ENCODE data around the gene PPP5C.
A peak's percentile ranks its signal among the peaks of the same experiment; 100 is the strongest.

PPP5C gene

DNA sequence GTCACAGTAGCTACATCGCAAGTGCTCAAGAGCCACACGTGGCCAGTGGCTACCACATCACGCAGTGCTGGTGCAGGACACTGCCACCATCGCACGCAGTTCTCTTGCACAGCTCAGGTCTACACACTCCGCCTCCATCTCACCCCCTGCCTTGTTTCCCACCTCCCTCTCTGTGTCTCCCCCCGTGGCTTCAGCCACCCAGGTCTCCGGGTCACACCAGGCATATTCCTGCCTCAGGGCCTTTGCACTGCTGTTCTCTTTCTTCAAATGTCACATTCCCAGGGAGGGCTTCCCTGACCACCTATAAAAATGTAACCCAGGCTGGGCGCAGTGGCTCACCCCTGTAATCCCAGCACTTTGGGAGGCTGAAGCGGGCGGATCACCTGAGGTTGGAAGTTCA lies 55.8 kb downstream of the PPP5C start:
- Histone ChIP-seq H3K9me3 (ENCODE audit: low read depth, low read length) (no peaks in the 10 kb centered on the region), H3K9ac (ENCODE audit: insufficient read length) (no peak overlapping the region), H3K27ac (no peak overlapping the region), H3K4me3 (peak overlapping the region; percentile 53; the same call in 1 of the 2 replicates), H3K36me3 (ENCODE audit: insufficient read depth, low read length) (no peaks in the 10 kb centered on the region)
- no peak for DNase-seq (ENCODE audit: low read depth, low spot score)
- TF ChIP-seq FOXP2 (optimal IDR thresholded peaks at IDR 0.05; ENCODE audit: control extremely low read depth, extremely low read length, insufficient read depth), result no peak
- TF ChIP-seq POLR2AphosphoS5 (IDR thresholded peaks at IDR 0.05; ENCODE audit: borderline replicate concordance, low read depth, low read length), result no peak
- no peak for TF ChIP-seq EZH2 (IDR thresholded peaks at IDR 0.05)

DNA sequence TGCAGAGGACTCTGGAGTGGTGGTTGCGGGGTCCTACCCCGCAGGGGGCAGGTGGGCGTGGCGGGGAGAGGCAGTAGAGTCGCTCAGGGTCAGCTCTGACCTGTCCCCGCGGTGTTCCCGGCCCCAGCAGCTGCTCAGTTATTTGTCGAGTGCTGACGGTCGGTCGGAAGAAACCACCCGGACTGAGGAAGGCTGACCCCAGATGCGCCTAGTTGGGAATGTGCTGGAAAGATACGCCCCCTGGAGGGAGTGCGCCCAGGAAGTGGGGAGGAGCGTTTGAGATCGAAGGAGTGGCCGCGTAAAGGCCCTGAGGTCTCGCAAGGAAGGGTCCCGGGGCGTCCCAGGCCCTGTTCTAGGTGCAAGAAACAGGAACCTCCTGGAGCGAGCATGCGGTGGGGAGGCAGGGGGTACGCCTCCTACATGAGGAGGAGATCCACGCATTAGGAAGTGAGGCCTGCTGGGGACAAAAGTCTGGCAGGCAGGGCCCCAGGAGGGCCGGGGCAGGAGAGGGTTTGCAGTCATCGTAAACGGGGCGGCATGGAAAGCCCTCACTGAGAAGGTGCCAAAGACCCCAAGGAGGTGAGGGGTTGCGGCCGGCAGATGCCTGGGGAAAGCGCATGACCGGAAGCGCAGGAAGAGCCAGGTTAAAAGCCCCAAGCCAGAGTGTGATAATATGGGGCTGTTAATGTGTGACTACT lies 57.3 kb downstream of the PPP5C start:
- peak overlapping the region; percentile 64 for H3K9ac ChIP-seq (ENCODE audit: insufficient read length)
- no peak for DNase-seq (ENCODE audit: low read depth, low spot score)
- H3K36me3 ChIP-seq (ENCODE audit: insufficient read depth, low read length), result no peaks in the 10 kb centered on the region
- TF ChIP-seq EZH2 (IDR thresholded peaks at IDR 0.05) (no peak), FOXP2 (optimal IDR thresholded peaks at IDR 0.05; ENCODE audit: control extremely low read depth, extremely low read length, insufficient read depth) (no peak), POLR2AphosphoS5 (IDR thresholded peaks at IDR 0.05; ENCODE audit: borderline replicate concordance, low read depth, low read length) (peak; percentile 44; the same call in 1 of the 2 replicates)
- peak overlapping the region; percentile 74 for H3K4me3 ChIP-seq
- H3K27ac ChIP-seq, result peak overlapping the region; percentile 72
- no peaks in the 10 kb centered on the region for H3K9me3 ChIP-seq (ENCODE audit: low read depth, low read length)

DNA sequence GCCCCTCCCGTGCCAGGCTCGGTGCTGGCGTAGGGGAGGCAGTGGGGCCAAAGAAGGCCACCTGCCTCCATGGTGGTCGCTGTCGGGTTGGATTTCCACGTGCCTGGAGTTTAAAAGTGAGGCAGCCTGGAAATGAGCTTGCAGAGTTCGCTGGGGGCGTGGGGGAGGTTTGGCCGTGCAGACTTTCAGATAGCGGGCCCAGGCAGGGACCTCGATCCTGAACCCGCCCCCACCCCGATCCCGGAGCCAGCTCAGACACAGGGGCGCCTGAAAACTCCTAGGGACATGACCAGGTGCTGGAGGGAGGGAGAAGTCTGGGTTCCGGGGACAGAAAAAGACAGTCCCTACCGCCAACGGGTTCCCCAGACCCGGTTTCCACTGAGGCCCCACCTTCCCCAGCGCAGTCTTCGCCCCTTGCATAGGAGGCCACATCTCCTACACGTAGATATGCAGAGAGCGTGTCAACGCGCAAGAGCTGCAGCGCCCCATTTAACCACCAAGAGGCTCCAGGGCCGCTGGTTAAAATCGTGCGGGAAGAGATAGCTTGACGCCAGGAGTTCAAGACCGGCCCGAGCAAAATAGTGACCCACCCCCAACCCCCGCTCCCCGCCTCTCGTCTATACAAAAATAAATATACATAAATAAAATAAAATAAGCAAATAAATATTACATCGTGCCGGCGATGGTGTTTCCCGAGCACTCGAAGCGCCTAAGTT lies 58.0 kb downstream of the PPP5C start:
- Histone ChIP-seq H3K36me3 (ENCODE audit: insufficient read depth, low read length) (no peaks in the 10 kb centered on the region), H3K27ac (peak overlapping the region; percentile 72), H3K9me3 (ENCODE audit: low read depth, low read length) (no peaks in the 10 kb centered on the region), H3K9ac (ENCODE audit: insufficient read length) (peak overlapping the region; percentile 64), H3K4me3 (peak overlapping the region; percentile 74)
- no peak for TF ChIP-seq FOXP2 (optimal IDR thresholded peaks at IDR 0.05; ENCODE audit: control extremely low read depth, extremely low read length, insufficient read depth)
- TF ChIP-seq POLR2AphosphoS5 (IDR thresholded peaks at IDR 0.05; ENCODE audit: borderline replicate concordance, low read depth, low read length), result no peak; the same call in 1 of the 2 replicates
- no peak for TF ChIP-seq EZH2 (IDR thresholded peaks at IDR 0.05)
- no peak for DNase-seq (ENCODE audit: low read depth, low spot score)

DNA sequence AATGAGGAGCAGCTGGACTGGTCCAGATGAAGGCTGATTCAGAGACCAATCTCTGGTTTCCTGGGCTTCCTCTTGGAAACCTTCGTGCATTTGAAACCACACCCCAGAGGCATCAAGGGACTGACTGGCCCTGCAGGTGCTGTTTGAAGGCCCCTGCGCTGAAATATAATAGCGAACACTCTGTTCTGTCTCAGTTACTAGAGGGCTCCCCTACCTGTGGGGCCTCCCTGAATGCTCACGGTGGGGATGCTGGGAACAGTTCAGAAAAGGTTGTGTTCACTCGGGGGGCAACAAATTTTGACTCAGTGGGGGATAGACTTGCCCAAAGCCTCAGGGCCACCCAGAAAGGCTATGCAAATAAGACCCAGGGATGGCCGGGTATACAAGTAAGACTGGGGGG lies 60.1 kb downstream of the PPP5C start:
- Histone ChIP-seq H3K36me3 (ENCODE audit: insufficient read depth, low read length) (peaks cover 15% of the 10 kb centered on the region), H3K4me3 (no peak overlapping the region), H3K27ac (0 out of 2 replicates have a peak overlapping the region, but pooled peaks have one; percentile 91), H3K9ac (ENCODE audit: insufficient read length) (no peak overlapping the region), H3K9me3 (ENCODE audit: low read depth, low read length) (no peaks in the 10 kb centered on the region)
- no peak for DNase-seq (ENCODE audit: low read depth, low spot score)
- TF ChIP-seq POLR2AphosphoS5 (IDR thresholded peaks at IDR 0.05; ENCODE audit: borderline replicate concordance, low read depth, low read length) (no peak), FOXP2 (optimal IDR thresholded peaks at IDR 0.05; ENCODE audit: control extremely low read depth, extremely low read length, insufficient read depth) (no peak), EZH2 (IDR thresholded peaks at IDR 0.05) (no peak)

DNA sequence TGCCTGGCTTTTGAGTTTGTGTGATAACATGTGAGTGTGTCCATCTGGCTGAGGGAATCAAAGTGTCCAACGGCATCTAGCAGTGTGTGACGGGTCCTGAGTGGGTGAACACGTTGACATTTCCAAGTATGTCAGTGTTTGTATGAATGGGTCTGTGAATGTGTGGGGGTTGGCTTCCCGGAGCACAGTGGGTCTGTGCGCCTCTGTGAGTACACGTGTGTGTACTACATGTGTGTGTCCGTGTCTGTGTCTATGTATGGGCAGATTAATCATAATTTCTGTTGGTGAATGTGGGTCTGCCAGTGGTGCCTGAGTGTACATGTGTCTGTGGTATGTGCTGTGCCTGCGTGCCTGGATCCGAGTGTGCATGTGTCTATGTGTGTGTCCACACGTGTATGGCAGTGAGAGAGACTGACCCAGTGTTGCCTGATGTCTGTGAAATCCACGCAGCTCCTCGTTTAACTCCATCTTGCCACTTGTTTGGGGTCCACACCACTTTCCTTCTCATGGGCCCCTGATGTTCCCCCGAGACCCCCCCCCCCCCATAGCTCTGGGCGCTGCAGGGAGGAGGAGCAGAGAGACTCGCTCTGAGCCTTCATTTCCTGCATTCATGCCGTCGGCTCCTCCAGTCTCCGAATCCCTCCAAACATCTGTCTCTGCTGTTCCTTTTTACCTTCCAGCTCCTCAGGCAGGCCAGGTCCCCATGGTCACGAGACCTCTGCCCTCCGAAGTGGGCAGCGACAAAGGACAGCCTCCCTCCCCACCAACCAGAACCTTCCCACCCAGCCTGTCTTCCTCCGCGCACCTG lies 61.2 kb downstream of the PPP5C start:
- TF ChIP-seq POLR2AphosphoS5 (IDR thresholded peaks at IDR 0.05; ENCODE audit: borderline replicate concordance, low read depth, low read length) (peak; percentile 46; the same call in 1 of the 2 replicates), FOXP2 (optimal IDR thresholded peaks at IDR 0.05; ENCODE audit: control extremely low read depth, extremely low read length, insufficient read depth) (no peak)
- H3K9ac ChIP-seq (ENCODE audit: insufficient read length), result peak overlapping the region; percentile 49
- H3K36me3 ChIP-seq (ENCODE audit: insufficient read depth, low read length), result peaks cover 15% of the 10 kb centered on the region
- peak overlapping the region; percentile 80 for H3K4me3 ChIP-seq
- no peaks in the 10 kb centered on the region for H3K9me3 ChIP-seq (ENCODE audit: low read depth, low read length)
- DNase-seq (ENCODE audit: low read depth, low spot score), result no peak
- peak overlapping the region; percentile 91 for H3K27ac ChIP-seq

DNA sequence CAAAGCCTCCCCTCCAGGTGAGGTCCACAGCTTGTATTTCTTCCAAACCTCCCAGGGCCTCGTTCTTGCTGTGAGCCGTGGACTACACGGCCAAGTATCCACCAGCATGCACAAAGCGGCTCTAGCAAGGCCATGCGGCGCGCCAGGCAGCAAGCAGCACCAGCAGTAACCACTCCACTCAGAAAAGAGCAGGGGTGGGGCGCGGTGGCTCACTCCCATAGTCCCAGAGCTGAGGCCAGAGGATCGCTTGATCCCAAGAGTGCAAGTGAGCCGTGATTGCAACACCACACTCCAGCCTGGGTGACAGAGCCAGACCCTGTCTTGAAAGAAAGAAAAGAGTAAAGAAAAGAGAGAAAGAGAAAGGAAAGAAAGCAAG lies 61.8 kb downstream of the PPP5C start:
- Histone ChIP-seq H3K9ac (ENCODE audit: insufficient read length) (peak overlapping the region; percentile 49), H3K4me3 (peak overlapping the region; percentile 80), H3K36me3 (ENCODE audit: insufficient read depth, low read length) (peaks cover 15% of the 10 kb centered on the region), H3K9me3 (ENCODE audit: low read depth, low read length) (no peaks in the 10 kb centered on the region), H3K27ac (peak overlapping the region; percentile 91)
- TF ChIP-seq FOXP2 (optimal IDR thresholded peaks at IDR 0.05; ENCODE audit: control extremely low read depth, extremely low read length, insufficient read depth), result no peak
- peak; percentile 35; the same call in 1 of the 2 replicates for TF ChIP-seq POLR2AphosphoS5 (IDR thresholded peaks at IDR 0.05; ENCODE audit: borderline replicate concordance, low read depth, low read length)
- TF ChIP-seq EZH2 (IDR thresholded peaks at IDR 0.05), result no peak
- no peak for DNase-seq (ENCODE audit: low read depth, low spot score)

DNA sequence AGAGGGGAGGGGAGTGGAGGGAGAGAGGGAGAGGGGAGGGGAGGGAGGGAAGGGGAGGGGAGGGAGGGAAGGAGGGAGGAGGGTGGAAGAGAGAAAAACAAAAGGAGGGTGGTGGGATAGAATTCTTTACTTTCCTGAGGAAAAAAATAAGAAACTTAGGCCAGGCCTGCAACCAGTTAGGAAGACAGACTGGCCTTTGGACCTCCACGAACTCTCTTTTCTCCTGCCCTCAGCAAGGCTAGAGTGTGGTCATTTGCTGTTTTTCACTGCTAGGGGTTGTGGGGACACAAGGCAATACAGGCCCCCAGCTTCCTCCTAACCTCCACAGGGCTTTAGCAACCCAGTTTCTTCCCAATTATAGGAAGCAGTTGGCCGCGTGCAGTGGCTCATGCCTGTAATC lies 62.3 kb downstream of the PPP5C start:
- DNase-seq (ENCODE audit: low read depth, low spot score), result no peak
- peak overlapping the region; percentile 82 for H3K27ac ChIP-seq
- peaks cover 15% of the 10 kb centered on the region for H3K36me3 ChIP-seq (ENCODE audit: insufficient read depth, low read length)
- H3K9ac ChIP-seq (ENCODE audit: insufficient read length), result no peak overlapping the region
- H3K4me3 ChIP-seq, result peak overlapping the region; percentile 42; the same call in 1 of the 2 replicates
- TF ChIP-seq EZH2 (IDR thresholded peaks at IDR 0.05), result no peak
- no peak for TF ChIP-seq FOXP2 (optimal IDR thresholded peaks at IDR 0.05; ENCODE audit: control extremely low read depth, extremely low read length, insufficient read depth)
- no peaks in the 10 kb centered on the region for H3K9me3 ChIP-seq (ENCODE audit: low read depth, low read length)

Measured in SK-N-MC (cell line).